Measurements from ENCODE around the gene DMD.

DNA sequence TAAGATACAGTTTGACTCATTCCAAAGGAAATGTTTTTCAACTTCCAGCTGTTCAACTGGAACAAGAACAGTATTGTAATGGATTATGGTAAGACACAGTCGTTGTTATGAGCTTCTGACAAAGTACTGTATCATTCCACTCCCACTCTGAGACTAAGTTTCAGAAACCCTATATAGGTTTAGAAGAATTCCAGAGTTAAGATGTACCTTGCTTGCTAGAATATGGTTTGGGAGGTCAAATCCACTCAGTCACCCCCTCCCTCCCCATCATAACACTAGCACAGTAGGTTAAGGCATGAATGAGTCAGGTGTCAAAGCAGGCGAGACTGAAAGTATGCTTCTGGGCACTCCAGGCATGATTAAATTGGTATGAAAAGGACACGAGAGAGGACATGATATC, 339.7 kb downstream of the DMD start:
- TF ChIP-seq, protein P1, sequence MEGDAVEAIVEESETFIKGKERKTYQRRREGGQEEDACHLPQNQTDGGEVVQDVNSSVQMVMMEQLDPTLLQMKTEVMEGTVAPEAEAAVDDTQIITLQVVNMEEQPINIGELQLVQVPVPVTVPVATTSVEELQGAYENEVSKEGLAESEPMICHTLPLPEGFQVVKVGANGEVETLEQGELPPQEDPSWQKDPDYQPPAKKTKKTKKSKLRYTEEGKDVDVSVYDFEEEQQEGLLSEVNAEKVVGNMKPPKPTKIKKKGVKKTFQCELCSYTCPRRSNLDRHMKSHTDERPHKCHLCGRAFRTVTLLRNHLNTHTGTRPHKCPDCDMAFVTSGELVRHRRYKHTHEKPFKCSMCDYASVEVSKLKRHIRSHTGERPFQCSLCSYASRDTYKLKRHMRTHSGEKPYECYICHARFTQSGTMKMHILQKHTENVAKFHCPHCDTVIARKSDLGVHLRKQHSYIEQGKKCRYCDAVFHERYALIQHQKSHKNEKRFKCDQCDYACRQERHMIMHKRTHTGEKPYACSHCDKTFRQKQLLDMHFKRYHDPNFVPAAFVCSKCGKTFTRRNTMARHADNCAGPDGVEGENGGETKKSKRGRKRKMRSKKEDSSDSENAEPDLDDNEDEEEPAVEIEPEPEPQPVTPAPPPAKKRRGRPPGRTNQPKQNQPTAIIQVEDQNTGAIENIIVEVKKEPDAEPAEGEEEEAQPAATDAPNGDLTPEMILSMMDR (IDR thresholded peaks at IDR 0.05), result no peak
- TF ChIP-seq EZH2 (IDR thresholded peaks at IDR 0.05; ENCODE audit: borderline replicate concordance, insufficient read depth, low read depth, low read length, poor library complexity, severe bottlenecking), result no peak
